K562 (cell line): ENCODE results near the gene USP48. TPM values are rescaled to one million over a fixed set of nuclear protein-coding genes. Genes with fewer than 3 reads are reported as not detected.

Experiments
- KAT2B ChIP-seq: IDR thresholded peaks from one replicate; pipeline ENCODE4 v1.6.1; 2012; ENCODE audit warnings: low read depth, mild to moderate bottlenecking, control low read depth, inconsistent platforms, low read length, moderate library complexity
- KDM1A ChIP-seq, 2 experiments: fragments of 450-650 bp; IDR thresholded peaks; 2 replicates each; pipeline ENCODE4 v1.6.1; 2016; ENCODE audit warnings: mild to moderate bottlenecking in 2 of 2
- MEIS2 ChIP-seq: fragments of 450-650 bp; IDR thresholded peaks from 2 replicates; pipeline ENCODE4 v1.6.1; 2014; ENCODE audit warnings: mild to moderate bottlenecking; ENCODE audit not compliant: partially characterized antibody
- NR2C1 ChIP-seq, 2 experiments: fragments of 450-650 bp; IDR thresholded peaks; 2 replicates each; pipeline ENCODE4 v1.6.1; 2017; ENCODE audit warnings: mild to moderate bottlenecking in 2 of 2, antibody characterized with exemption in 1 of 2, inconsistent platforms in 1 of 2, missing compliant biosample characterization in 1 of 2, missing genetic modification characterization in 1 of 2
- SAP30 ChIP-seq: fragments of 200-600 bp; sonication (generic); IDR thresholded peaks from 2 replicates; pipeline ENCODE4 v1.6.1; 2012; ENCODE audit warnings: borderline replicate concordance, low read depth, mild to moderate bottlenecking, moderate library complexity, low read length, control low read depth, inconsistent platforms; ENCODE audit not compliant: insufficient read depth, poor library complexity, severe bottlenecking
- TAF15 ChIP-seq: fragments of 200-400 bp; formaldehyde crosslinking; IDR thresholded peaks from 2 replicates; pipeline ENCODE4 v1.6.1; 2017; ENCODE audit warnings: mild to moderate bottlenecking, low read depth, low read length, moderate library complexity
- TCF3 ChIP-seq: sonication (generic); formaldehyde crosslinking; IDR thresholded peaks from 2 replicates; pipeline ENCODE4 v1.4.0; 2020; ENCODE audit warnings: mild to moderate bottlenecking, missing genetic modification reagents
- ZC3H11A ChIP-seq: IDR thresholded peaks from 2 replicates; pipeline ENCODE4 v1.6.1; 2012; ENCODE audit warnings: low read depth, low read length, improper control_type of control experiment
- ZNF41 ChIP-seq: fragments of 250-450 bp; sonication (Bioruptor Pico); conservative IDR thresholded peaks from 2 replicates; pipeline ENCODE4 v1.4.0; 2020; ENCODE audit warnings: mild to moderate bottlenecking
- ZNF668 ChIP-seq: fragments of 250-450 bp; sonication (Bioruptor Pico); IDR thresholded peaks from 2 replicates; pipeline ENCODE4 v1.8.0; 2022; ENCODE audit warnings: mild to moderate bottlenecking, inconsistent platforms
- ZSCAN32 ChIP-seq: fragments of 450-650 bp; formaldehyde crosslinking; IDR thresholded peaks from 2 replicates; pipeline ENCODE4 v1.4.0; 2020; ENCODE audit warnings: mild to moderate bottlenecking, moderate library complexity
- polyA plus RNA-seq, 8 experiments: library from polyadenylated mRNA; depleted of rRNA in 4 of 8; stranded (reverse) in 5 of 8; unstranded in 3 of 8; fragments of >200 nt; fragmentation: Nextera tagmentation in 2 of 8; fragmentation: Illumina TruSeq in 1 of 8; extraction: Ambion mirVana in 2 of 8; extraction: Trizol in 1 of 8; gene quantifications; 2 replicates each; pipeline versions ENCODE4 v1.2.1 to v1.2.3, GENCODE V29; 2011 to 2014; ENCODE audit warnings: inconsistent platforms in 1 of 8, missing spikeins in 1 of 8
- total RNA-seq, 7 experiments: library from RNA; depleted of rRNA in 6 of 7; stranded (reverse); fragments of >200 nt in 6 of 7; fragmentation: Illumina TruSeq in 2 of 7; extraction: Trizol in 2 of 7; gene quantifications; 2 replicates each; pipeline versions ENCODE4 v1.2.1 to v1.2.3, GENCODE V29; 2011 to 2021; ENCODE audit warnings: low replicate concordance in 1 of 7
- TF ChIP-seq, protein P1 (sequence below), 2 experiments: fragments of 450-650 bp; IDR thresholded peaks; 2 replicates each; pipeline ENCODE4 v1.6.1; 2018; ENCODE audit warnings: mild to moderate bottlenecking in 2 of 2, low read depth in 1 of 2; ENCODE audit not compliant: partially characterized antibody in 2 of 2
- TF ChIP-seq, protein P2 (sequence below): fragments of 200-800 bp; sonication (Bioruptor generic); IDR thresholded peaks from 2 replicates; pipeline ENCODE4 v1.6.1; 2016; ENCODE audit warnings: missing genetic modification characterization, missing compliant biosample characterization
- TF ChIP-seq, protein P3 (sequence below): fragments of 200-800 bp; sonication (Bioruptor generic); IDR thresholded peaks from 2 replicates; pipeline ENCODE4 v1.6.1; 2017; ENCODE audit warnings: missing genetic modification characterization, missing compliant biosample characterization

Gene USP48
- total and polyA plus RNA-seq, 9 of the 15 experiments (the other 6 are each of a cell fraction or from before 2014, with no cell fraction given) = 23.3 to 123 (median 106) TPM

DNA sequence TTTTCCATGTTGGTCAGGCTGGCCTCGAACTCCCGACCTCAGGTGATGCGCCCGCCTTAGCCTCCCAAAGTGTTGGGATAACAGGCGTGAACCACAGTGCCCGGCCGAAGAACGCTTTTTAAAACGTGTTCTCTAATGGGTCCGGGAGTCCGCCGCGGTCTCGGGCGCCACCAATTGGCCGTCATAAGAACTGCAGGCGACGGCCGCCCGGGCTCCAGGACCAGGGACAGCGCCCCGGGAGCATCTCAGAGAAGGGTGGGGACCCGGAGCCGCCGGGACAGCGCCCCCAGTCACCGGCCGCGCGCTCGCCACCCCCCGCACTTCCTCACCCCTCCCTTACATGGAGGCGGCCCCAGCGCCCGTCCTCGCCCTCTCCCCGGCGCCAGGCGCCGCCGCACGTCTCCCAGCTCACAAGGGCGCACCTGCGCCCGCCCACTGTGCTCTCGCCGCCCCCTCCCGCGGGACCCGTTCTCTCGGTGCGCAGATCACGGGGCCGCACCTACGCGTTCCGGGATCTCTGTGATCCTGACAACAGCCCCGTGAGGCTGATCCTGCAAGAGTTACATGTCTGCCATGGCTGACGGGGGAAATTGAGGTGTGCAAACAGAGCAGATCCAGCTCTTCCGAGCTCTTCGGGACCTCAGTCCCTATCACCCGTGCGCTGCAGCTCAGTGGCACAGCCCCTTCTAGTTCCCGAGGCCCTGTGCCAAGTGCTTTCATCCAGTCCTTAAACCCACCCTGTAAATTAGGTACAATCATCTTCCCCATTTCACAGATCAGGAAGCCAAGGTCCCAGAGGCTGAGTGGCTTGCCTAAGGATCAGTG lies 123.6 kb downstream of the USP48 start (continued):
- TF ChIP-seq, protein P1, sequence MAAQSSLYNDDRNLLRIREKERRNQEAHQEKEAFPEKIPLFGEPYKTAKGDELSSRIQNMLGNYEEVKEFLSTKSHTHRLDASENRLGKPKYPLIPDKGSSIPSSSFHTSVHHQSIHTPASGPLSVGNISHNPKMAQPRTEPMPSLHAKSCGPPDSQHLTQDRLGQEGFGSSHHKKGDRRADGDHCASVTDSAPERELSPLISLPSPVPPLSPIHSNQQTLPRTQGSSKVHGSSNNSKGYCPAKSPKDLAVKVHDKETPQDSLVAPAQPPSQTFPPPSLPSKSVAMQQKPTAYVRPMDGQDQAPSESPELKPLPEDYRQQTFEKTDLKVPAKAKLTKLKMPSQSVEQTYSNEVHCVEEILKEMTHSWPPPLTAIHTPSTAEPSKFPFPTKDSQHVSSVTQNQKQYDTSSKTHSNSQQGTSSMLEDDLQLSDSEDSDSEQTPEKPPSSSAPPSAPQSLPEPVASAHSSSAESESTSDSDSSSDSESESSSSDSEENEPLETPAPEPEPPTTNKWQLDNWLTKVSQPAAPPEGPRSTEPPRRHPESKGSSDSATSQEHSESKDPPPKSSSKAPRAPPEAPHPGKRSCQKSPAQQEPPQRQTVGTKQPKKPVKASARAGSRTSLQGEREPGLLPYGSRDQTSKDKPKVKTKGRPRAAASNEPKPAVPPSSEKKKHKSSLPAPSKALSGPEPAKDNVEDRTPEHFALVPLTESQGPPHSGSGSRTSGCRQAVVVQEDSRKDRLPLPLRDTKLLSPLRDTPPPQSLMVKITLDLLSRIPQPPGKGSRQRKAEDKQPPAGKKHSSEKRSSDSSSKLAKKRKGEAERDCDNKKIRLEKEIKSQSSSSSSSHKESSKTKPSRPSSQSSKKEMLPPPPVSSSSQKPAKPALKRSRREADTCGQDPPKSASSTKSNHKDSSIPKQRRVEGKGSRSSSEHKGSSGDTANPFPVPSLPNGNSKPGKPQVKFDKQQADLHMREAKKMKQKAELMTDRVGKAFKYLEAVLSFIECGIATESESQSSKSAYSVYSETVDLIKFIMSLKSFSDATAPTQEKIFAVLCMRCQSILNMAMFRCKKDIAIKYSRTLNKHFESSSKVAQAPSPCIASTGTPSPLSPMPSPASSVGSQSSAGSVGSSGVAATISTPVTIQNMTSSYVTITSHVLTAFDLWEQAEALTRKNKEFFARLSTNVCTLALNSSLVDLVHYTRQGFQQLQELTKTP (IDR thresholded peaks at IDR 0.05; ENCODE audit: low read depth in 1 of 2, partially characterized antibody in 2 of 2) = peak in 1 of 2 experiments; percentile 98
- no peak for TF ChIP-seq TAF15
- peak; percentile 56 for TF ChIP-seq TCF3 (CRISPR knock-in tag)
- TF ChIP-seq KAT2B = no peak
- peak; percentile 50 for TF ChIP-seq SAP30
- no peak for TF ChIP-seq MEIS2
- no peak for TF ChIP-seq NR2C1 (IDR thresholded peaks at IDR 0.05)
- TF ChIP-seq NR2C1 (tag; IDR thresholded peaks at IDR 0.05) = 0 out of 2 replicates have a peak, but pooled peaks have one; percentile 36
- TF ChIP-seq ZSCAN32 (CRISPR knock-in tag) = no peak
- 0 out of 2 replicates have a peak, but pooled peaks have one; percentile 4 for TF ChIP-seq ZNF668
- TF ChIP-seq, protein P2, sequence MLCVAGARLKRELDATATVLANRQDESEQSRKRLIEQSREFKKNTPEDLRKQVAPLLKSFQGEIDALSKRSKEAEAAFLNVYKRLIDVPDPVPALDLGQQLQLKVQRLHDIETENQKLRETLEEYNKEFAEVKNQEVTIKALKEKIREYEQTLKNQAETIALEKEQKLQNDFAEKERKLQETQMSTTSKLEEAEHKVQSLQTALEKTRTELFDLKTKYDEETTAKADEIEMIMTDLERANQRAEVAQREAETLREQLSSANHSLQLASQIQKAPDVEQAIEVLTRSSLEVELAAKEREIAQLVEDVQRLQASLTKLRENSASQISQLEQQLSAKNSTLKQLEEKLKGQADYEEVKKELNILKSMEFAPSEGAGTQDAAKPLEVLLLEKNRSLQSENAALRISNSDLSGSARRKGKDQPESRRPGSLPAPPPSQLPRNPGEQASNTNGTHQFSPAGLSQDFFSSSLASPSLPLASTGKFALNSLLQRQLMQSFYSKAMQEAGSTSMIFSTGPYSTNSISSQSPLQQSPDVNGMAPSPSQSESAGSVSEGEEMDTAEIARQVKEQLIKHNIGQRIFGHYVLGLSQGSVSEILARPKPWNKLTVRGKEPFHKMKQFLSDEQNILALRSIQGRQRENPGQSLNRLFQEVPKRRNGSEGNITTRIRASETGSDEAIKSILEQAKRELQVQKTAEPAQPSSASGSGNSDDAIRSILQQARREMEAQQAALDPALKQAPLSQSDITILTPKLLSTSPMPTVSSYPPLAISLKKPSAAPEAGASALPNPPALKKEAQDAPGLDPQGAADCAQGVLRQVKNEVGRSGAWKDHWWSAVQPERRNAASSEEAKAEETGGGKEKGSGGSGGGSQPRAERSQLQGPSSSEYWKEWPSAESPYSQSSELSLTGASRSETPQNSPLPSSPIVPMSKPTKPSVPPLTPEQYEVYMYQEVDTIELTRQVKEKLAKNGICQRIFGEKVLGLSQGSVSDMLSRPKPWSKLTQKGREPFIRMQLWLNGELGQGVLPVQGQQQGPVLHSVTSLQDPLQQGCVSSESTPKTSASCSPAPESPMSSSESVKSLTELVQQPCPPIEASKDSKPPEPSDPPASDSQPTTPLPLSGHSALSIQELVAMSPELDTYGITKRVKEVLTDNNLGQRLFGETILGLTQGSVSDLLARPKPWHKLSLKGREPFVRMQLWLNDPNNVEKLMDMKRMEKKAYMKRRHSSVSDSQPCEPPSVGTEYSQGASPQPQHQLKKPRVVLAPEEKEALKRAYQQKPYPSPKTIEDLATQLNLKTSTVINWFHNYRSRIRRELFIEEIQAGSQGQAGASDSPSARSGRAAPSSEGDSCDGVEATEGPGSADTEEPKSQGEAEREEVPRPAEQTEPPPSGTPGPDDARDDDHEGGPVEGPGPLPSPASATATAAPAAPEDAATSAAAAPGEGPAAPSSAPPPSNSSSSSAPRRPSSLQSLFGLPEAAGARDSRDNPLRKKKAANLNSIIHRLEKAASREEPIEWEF (CRISPR knock-in tag) = no peak
- TF ChIP-seq KDM1A (IDR thresholded peaks at IDR 0.05) = peak; percentile 56 to 80; a peak in 3 of 4 replicates
- TF ChIP-seq ZNF41 = no peak; the same call in 1 of the 2 replicates
- TF ChIP-seq ZC3H11A = peak; percentile 88
- TF ChIP-seq, protein P3, sequence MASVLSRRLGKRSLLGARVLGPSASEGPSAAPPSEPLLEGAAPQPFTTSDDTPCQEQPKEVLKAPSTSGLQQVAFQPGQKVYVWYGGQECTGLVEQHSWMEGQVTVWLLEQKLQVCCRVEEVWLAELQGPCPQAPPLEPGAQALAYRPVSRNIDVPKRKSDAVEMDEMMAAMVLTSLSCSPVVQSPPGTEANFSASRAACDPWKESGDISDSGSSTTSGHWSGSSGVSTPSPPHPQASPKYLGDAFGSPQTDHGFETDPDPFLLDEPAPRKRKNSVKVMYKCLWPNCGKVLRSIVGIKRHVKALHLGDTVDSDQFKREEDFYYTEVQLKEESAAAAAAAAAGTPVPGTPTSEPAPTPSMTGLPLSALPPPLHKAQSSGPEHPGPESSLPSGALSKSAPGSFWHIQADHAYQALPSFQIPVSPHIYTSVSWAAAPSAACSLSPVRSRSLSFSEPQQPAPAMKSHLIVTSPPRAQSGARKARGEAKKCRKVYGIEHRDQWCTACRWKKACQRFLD (CRISPR knock-in tag) = peak; percentile 79
